PC-9 (cell line): ENCODE results near the gene PADI3. TPM values are rescaled to one million over a fixed set of nuclear protein-coding genes. Genes with fewer than 3 reads are reported as not detected.

Source experiments
- BruUV-seq: library from RNA; stranded (reverse); fragments of 400-500 nt; replicated peaks from 2 replicates; lab custom pipeline; 2021; lab: Mats Ljungman, UMichigan
- CTCF ChIA-PET: fragments of 300-600 bp; sonication (Branson Sonifier 250); formaldehyde crosslinking; loops from one replicate; lab custom pipeline; 2022; ENCODE audit warnings: antibody characterized with exemption; lab: Charles Lee
- POLR2A ChIA-PET: fragments of 300-600 bp; sonication (Branson Sonifier 250); formaldehyde crosslinking; loops from one replicate; lab custom pipeline; 2022; ENCODE audit warnings: antibody characterized with exemption; ENCODE audit not compliant: unreplicated experiment; lab: Charles Lee
- DNase-seq, 2 experiments: peaks; one replicate each; pipeline versions ENCODE4 v3.0.0 to v3.0.0-alpha.2; 2015 to 2022; ENCODE audit warnings: mixed read lengths in 1 of 2
- H2AFZ ChIP-seq: fragments of 200-600 bp; sonication (generic); 2 replicates; pipeline ENCODE4 v1.8.1; 2017; ENCODE audit warnings: antibody characterized with exemption
- H3F3A ChIP-seq: fragments of 200-600 bp; sonication (generic); 2 replicates; pipeline ENCODE4 v1.8.1; 2017; ENCODE audit warnings: antibody characterized with exemption, mild to moderate bottlenecking, low read depth; ENCODE audit not compliant: insufficient read depth
- H3K27ac ChIP-seq: fragments of 200-600 bp; sonication (generic); 2 replicates; pipeline ENCODE4 v1.6.1; 2016; ENCODE audit warnings: mixed run types
- H3K27me3 ChIP-seq: fragments of 200-600 bp; sonication (generic); 2 replicates; pipeline ENCODE4 v1.6.1; 2016; ENCODE audit warnings: low read depth, mixed run types; ENCODE audit not compliant: insufficient read depth
- H3K36me3 ChIP-seq: fragments of 200-600 bp; sonication (generic); 2 replicates; pipeline ENCODE4 v1.6.1; 2016; ENCODE audit warnings: low read depth, mixed run types
- H3K4me1 ChIP-seq: fragments of 200-600 bp; sonication (generic); replicated peaks from 2 replicates; pipeline ENCODE4 v1.6.1; 2016; ENCODE audit warnings: mixed run types; ENCODE audit not compliant: insufficient read depth
- H3K4me2 ChIP-seq: fragments of 200-600 bp; sonication (generic); 2 replicates; pipeline ENCODE4 v1.6.1; 2017; ENCODE audit warnings: mixed run types
- H3K4me3 ChIP-seq: fragments of 200-600 bp; sonication (generic); 2 replicates; pipeline ENCODE4 v1.6.1; 2016; ENCODE audit warnings: mixed run types
- H3K79me2 ChIP-seq: fragments of 200-600 bp; sonication (generic); 2 replicates; pipeline ENCODE4 v1.6.1; 2017; ENCODE audit warnings: low read depth, mixed run types
- H3K9me2 ChIP-seq: fragments of 200-600 bp; sonication (generic); 2 replicates; pipeline ENCODE4 v1.8.1; 2017; ENCODE audit warnings: mild to moderate bottlenecking; ENCODE audit not compliant: insufficient read depth
- H3K9me3 ChIP-seq: fragments of 200-600 bp; sonication (generic); 2 replicates; pipeline ENCODE4 v1.8.1; 2016; ENCODE audit warnings: low read depth; ENCODE audit not compliant: insufficient read depth
- H4K20me1 ChIP-seq: fragments of 200-600 bp; sonication (generic); 2 replicates; pipeline ENCODE4 v1.8.1; 2017; ENCODE audit not compliant: insufficient read depth
- CTCF ChIP-seq: fragments of 200-600 bp; sonication (generic); conservative IDR thresholded peaks from 2 replicates; pipeline ENCODE4 v1.6.1; 2017; ENCODE audit warnings: mixed run types, antibody characterized with exemption, mild to moderate bottlenecking, moderate library complexity
- EZH2 ChIP-seq: fragments of 200-600 bp; sonication (generic); IDR thresholded peaks from 2 replicates; pipeline ENCODE4 v1.8.0; 2017; ENCODE audit warnings: antibody characterized with exemption, low read depth
- intact Hi-C: fragments of 100-400 bp; cut with micrococcal nuclease; formaldehyde crosslinking; loops from one replicate; pipeline ENCODE4 v1.10.0; 2022; ENCODE audit not compliant: unreplicated experiment
- total RNA-seq: library from RNA; stranded (reverse); gene quantifications from 2 replicates; pipeline ENCODE4 v1.2.3, GENCODE V29; 2021

Gene PADI3
- total RNA-seq, 1 experiment from 2014 or later = 5.0 TPM

- Histone ChIP-seq H3K27ac (no peak overlapping the region), H3K4me3 (no peak overlapping the region), H3K9me3 (no peaks in the 10 kb centered on the region), H3K36me3 (no peaks in the 10 kb centered on the region), H3K9me2 (no peaks in the 10 kb centered on the region), H3K4me1 (peaks cover 24% of the 10 kb centered on the region), H3K79me2 (no peaks in the 10 kb centered on the region), H4K20me1 (no peaks in the 10 kb centered on the region), H3K4me2 (no peak overlapping the region), H3F3A (no peaks in the 10 kb centered on the region; the same call in 1 of the 2 replicates), H2AFZ (no peak overlapping the region), H3K27me3 (no peaks in the 10 kb centered on the region)
- CTCF ChIA-PET = interaction anchor here (0.6 to 1.4 kb wide), 7 partner anchors 15 to 148 kb away, joined by 3 to 5 read pairs (median 3); no protein-coding TSS in a partner anchor
- BruUV-seq = no TSS peak
- TF ChIP-seq CTCF = peak; percentile 75
- TF ChIP-seq EZH2 = no peak
- DNase-seq = peak; percentile 37 to 71
- POLR2A ChIA-PET = no interaction called here
- intact Hi-C loops = loop anchor here (1.0 to 10.0 kb wide), 3 partner anchors 37 to 220 kb away; partner anchors contain the start of gene SDHB
Measured at GRCh38 chr1:17274186-17275170, 25.6 kb downstream of the PADI3 start.

GRCh38 chr1:17276568-17276967 is 27.7 kb downstream of the PADI3 start:
- peak; percentile 88 for DNase-seq
- ChIA-PET CTCF (interaction anchor here (0.5 to 1.3 kb wide), 10 partner anchors 13 to 93 kb away, joined by 3 to 11 read pairs (median 6); no protein-coding TSS in a partner anchor), POLR2A (interaction anchor here (0.5 to 1.0 kb wide), 4 partner anchors 28 to 154 kb away, joined by 3 to 12 read pairs (median 8); no protein-coding TSS in a partner anchor)
- Histone ChIP-seq H3K27me3 (no peaks in the 10 kb centered on the region), H2AFZ (no peak overlapping the region), H3K27ac (peak overlapping the region; percentile 50; the same call in 1 of the 2 replicates), H3K4me1 (peaks cover 24% of the 10 kb centered on the region), H3K79me2 (no peaks in the 10 kb centered on the region), H3K4me2 (peak overlapping the region; percentile 52), H3K36me3 (no peaks in the 10 kb centered on the region), H3K9me2 (no peaks in the 10 kb centered on the region), H3K4me3 (no peak overlapping the region), H3K9me3 (no peaks in the 10 kb centered on the region), H4K20me1 (no peaks in the 10 kb centered on the region), H3F3A (no peaks in the 10 kb centered on the region; the same call in 1 of the 2 replicates)
- no peak for TF ChIP-seq EZH2
- TF ChIP-seq CTCF = 0 out of 2 replicates have a peak, but pooled peaks have one; percentile 21
- intact Hi-C loops = loop anchor here (1.0 to 10.0 kb wide), 3 partner anchors 60 to 222 kb away; partner anchors contain the start of gene SDHB
- BruUV-seq = no TSS peak

DNA sequence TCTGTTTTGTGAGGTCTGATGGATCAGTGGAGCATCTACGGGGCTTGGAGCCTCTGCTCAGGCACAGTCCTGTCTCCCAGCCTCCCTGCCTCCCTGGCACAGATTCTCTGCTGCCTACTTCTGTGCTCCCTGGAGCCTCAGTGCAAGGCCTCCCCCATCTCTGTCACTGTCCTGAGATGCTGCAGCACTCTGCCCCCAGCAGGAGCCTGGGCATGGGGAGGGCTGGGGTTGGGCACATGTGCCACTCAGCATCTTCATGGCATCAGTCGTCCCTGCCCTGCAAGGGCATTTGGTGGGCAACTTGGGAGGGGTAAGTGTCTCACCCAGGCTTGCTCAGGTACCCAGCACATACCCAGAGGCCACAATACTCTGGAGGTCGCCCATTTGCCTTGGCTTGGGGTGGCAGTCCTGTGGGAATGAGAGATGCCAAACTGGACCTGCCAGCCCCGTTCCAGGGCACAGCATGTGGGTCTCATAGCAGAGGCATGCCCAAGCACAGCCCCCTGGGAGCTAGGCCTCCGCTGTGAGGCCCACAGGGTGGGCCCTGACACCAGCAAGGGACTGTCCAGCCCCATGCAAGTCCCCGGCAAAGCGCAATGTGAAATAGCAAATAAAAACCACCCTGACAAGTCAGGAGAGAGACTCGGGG is 28.7 kb downstream of the PADI3 start:
- peaks cover 24% of the 10 kb centered on the region for H3K4me1 ChIP-seq
- no peaks in the 10 kb centered on the region for H4K20me1 ChIP-seq
- no peak overlapping the region for H3K27ac ChIP-seq
- POLR2A ChIA-PET = no interaction called here
- no peaks in the 10 kb centered on the region for H3K36me3 ChIP-seq
- TF ChIP-seq CTCF (no peak), EZH2 (no peak)
- no peaks in the 10 kb centered on the region; the same call in 1 of the 2 replicates for H3F3A ChIP-seq
- no peak overlapping the region for H3K4me3 ChIP-seq
- no peak for DNase-seq
- no peak overlapping the region for H3K4me2 ChIP-seq
- H3K9me3 ChIP-seq = no peaks in the 10 kb centered on the region
- no peaks in the 10 kb centered on the region for H3K9me2 ChIP-seq
- no peak overlapping the region for H2AFZ ChIP-seq
- CTCF ChIA-PET = interaction anchor here (1.3 kb wide), 2 partner anchors 68 to 92 kb away, joined by 5 to 6 read pairs; no protein-coding TSS in a partner anchor
- H3K27me3 ChIP-seq = no peaks in the 10 kb centered on the region
- H3K79me2 ChIP-seq = no peaks in the 10 kb centered on the region
- intact Hi-C loops = loop anchor here (2.0 to 10.0 kb wide), 2 partner anchors 59 to 223 kb away; partner anchors contain the start of gene SDHB
- no TSS peak for BruUV-seq
